Measurements from ENCODE around the gene RRAGA. TPM values are rescaled to one million over a fixed set of nuclear protein-coding genes. Genes with fewer than 3 reads are reported as not detected.
A peak's percentile ranks its signal among the peaks of the same experiment; 100 is the strongest.

RRAGA gene
- total RNA-seq, 1 donor from 2014 or later, result 73.2 TPM

DNA sequence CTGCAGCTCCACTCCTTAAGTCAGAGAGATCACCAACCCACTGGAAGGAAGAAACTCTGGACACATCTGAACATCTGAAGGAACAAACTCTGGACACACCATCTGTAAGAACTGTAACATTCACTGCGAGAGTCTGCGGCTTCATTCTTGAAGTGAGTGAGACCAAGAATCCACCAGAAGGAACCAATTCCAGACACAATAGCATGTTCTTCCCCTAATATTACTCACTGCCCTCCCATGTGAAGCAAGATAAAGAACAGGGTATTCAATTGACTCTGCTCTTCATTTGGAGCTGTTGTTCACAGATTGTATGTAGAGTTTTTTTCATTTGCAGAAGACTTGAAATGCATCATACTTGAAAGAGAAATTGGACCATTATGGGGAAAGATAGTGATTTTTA is 27.0 kb upstream of the RRAGA start:
- no peak overlapping the region for H3K4me3 Mint-ChIP-seq

DNA sequence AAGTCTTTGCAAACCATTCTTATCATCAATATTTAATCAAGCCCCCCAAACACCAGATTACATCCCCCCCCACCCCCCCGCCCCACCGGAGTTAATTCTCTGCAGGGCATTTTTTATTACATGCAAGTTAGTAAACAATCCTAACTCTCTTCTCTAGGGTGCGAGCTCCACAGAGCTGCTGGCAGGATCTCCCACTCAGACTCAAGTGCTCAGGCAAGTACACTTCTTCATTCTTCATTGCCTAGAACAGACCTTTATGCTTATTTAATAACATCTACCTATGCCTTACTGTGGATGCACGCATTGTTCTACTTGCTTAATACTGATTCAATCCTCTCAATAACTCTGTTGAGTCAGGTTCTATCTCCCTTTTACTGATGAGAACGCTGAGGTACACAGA is 26.1 kb upstream of the RRAGA start:
- Mint-ChIP-seq H3K4me1 (ENCODE audit: unreplicated experiment) (peaks cover 10% of the 10 kb centered on the region), H3K36me3 (no peaks in the 10 kb centered on the region), H3K27ac (no peak overlapping the region), H3K9me3 (peaks cover 6% of the 10 kb centered on the region), H3K4me3 (no peak overlapping the region), H3K27me3 (peaks cover 2% of the 10 kb centered on the region)
- no peak for DNase-seq (ENCODE audit: extremely low spot score, unreplicated experiment)
- TF ChIP-seq, protein P1, sequence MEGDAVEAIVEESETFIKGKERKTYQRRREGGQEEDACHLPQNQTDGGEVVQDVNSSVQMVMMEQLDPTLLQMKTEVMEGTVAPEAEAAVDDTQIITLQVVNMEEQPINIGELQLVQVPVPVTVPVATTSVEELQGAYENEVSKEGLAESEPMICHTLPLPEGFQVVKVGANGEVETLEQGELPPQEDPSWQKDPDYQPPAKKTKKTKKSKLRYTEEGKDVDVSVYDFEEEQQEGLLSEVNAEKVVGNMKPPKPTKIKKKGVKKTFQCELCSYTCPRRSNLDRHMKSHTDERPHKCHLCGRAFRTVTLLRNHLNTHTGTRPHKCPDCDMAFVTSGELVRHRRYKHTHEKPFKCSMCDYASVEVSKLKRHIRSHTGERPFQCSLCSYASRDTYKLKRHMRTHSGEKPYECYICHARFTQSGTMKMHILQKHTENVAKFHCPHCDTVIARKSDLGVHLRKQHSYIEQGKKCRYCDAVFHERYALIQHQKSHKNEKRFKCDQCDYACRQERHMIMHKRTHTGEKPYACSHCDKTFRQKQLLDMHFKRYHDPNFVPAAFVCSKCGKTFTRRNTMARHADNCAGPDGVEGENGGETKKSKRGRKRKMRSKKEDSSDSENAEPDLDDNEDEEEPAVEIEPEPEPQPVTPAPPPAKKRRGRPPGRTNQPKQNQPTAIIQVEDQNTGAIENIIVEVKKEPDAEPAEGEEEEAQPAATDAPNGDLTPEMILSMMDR (conservative IDR thresholded peaks at IDR 0.05), result no peak

More for the DNA sequence above, 27.0 kb upstream of the RRAGA start:
- H3K4me1 Mint-ChIP-seq (ENCODE audit: unreplicated experiment), result peaks cover 10% of the 10 kb centered on the region
- H3K27me3 Mint-ChIP-seq, result peaks cover 2% of the 10 kb centered on the region
- peaks cover 6% of the 10 kb centered on the region for H3K9me3 Mint-ChIP-seq
- no peak overlapping the region for H3K27ac Mint-ChIP-seq
- DNase-seq (ENCODE audit: extremely low spot score, unreplicated experiment), result no peak
- TF ChIP-seq, protein P1 (conservative IDR thresholded peaks at IDR 0.05), result no peak
- H3K36me3 Mint-ChIP-seq, result no peaks in the 10 kb centered on the region

DNA sequence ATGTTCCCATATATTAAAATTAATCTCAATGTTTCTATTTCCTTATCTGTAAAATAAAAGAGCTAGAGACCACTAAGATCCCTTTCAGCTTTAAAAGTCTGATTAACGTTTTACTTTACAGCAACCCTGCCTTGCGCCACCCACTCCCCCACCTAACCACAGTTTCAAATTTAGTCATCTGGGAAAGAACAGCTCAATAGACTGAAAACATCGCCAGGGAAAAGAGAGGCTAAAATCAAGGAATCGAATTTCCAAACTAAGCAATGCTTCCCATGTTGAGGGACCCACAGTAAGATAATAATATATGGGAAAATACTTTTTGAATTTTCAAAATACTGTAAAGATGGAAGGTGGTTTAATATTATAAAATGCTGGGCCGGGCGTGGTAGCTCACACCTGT is 22.9 kb upstream of the RRAGA start:
- no peak overlapping the region for H3K4me3 Mint-ChIP-seq
- no peaks in the 10 kb centered on the region for H3K9me3 Mint-ChIP-seq
- no peak overlapping the region for H3K27ac Mint-ChIP-seq
- H3K36me3 Mint-ChIP-seq, result no peaks in the 10 kb centered on the region
- DNase-seq (ENCODE audit: extremely low spot score, unreplicated experiment), result no peak
- H3K27me3 Mint-ChIP-seq, result peaks cover 9% of the 10 kb centered on the region
- TF ChIP-seq, protein P1 (conservative IDR thresholded peaks at IDR 0.05), result no peak
- H3K4me1 Mint-ChIP-seq (ENCODE audit: unreplicated experiment), result peaks cover 17% of the 10 kb centered on the region

DNA sequence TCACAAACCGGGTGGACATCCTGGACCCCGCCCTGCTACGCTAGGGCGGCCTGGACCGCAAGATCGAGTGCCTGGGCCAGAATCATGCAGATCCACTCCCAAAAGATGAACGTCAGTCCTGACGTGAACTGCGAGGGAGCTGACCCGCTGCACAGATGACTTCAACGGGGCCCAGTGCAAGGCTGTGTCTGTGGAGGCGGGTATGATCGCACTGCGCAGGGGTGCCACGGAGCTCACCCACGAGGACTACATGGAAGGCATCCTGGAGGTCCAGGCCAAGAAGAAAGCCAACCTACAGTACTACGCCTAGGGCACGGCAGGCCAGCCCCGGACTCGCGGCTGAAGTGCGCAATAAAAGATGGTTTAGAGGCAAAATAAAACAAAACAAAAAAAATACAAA is 21.4 kb upstream of the RRAGA start:
- Mint-ChIP-seq H3K36me3 (no peaks in the 10 kb centered on the region), H3K4me1 (ENCODE audit: unreplicated experiment) (peaks cover 14% of the 10 kb centered on the region), H3K4me3 (no peak overlapping the region), H3K9me3 (no peaks in the 10 kb centered on the region), H3K27ac (no peak overlapping the region), H3K27me3 (peaks cover 9% of the 10 kb centered on the region)
- TF ChIP-seq, protein P1 (conservative IDR thresholded peaks at IDR 0.05), result no peak
- no peak for DNase-seq (ENCODE audit: extremely low spot score, unreplicated experiment)

DNA sequence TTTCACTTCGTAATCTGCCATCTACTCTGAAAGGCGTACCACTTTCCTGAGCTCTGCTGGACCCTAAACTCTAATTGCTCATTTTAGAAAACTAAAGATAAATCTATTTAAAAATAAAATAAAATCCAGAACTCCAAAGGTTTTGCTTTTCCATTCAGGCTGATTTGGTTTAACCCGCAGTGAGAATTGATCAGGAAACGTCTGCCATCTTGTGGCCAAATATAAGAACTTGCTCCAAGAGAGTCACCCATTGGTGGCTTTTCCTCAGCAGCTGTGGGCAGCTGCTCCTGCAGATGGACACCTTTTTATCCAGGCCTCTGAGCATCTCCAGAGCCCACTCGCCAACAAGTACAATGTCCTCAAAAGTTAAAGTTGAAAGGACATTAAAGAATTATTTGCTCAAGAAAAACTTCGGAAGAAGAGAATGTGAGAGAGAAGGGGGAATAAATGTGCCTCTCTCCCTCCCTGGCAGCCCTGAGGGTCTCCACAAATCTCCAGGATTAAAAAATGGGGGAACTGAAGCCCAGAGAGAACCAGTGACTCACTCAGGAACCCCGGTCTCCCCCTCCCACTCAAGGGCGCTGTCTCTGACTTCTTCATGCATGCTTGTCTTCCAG is 20.3 kb upstream of the RRAGA start:
- H3K27ac Mint-ChIP-seq, result peak overlapping the region; percentile 52

More for the DNA sequence above, 20.3 kb upstream of the RRAGA start:
- Mint-ChIP-seq H3K27me3 (peaks cover 7% of the 10 kb centered on the region), H3K36me3 (no peaks in the 10 kb centered on the region), H3K4me1 (ENCODE audit: unreplicated experiment) (peaks cover 6% of the 10 kb centered on the region), H3K9me3 (no peaks in the 10 kb centered on the region), H3K4me3 (no peak overlapping the region)
- no peak for DNase-seq (ENCODE audit: extremely low spot score, unreplicated experiment)
- TF ChIP-seq, protein P1 (conservative IDR thresholded peaks at IDR 0.05), result peak; percentile 89

Data from type B pancreatic cell (in vitro differentiated cells).